Measurements from ENCODE around the gene ABCA1.
"Not testable (repeated sequence)": the region's sequence is repeated elsewhere in the genome, so short reads cannot be mapped to it uniquely, and the experiment has no call there.

DNA sequence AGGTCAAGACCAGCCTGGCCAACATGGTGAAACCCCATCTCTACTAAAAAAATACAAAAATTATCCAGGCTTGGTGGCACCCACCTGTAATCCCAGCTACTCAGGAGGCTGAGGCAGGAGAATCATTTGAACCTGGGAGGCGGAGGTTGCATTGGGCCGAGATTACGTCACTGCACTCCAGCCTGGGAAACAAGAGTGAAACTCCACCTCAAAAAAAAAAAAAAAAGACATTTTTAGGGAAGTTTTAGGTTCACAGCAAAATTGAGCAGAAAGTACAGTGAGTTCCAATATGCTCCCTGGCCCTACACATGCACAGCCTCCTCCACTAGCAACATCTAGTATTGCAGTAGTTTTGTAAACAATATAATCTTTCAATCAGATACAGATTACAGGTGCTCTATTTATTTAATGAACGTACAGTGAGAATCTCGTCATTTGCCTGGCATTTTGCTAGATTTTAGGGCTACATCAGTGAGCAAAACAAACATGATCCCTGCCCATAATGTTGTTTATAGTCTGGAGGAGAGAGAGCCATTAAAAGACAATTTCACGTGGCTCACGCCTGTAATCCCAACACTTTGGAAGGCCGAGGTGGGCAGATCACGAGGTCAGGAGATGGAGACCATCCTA, 48.1 kb upstream of the ABCA1 start:
- TF ChIP-seq POLR2AphosphoS5 (IDR thresholded peaks at IDR 0.05; ENCODE audit: insufficient read depth in 1 of 2, low read depth in 1 of 2) = not testable (repeated sequence)
- TF ChIP-seq, protein P1, sequence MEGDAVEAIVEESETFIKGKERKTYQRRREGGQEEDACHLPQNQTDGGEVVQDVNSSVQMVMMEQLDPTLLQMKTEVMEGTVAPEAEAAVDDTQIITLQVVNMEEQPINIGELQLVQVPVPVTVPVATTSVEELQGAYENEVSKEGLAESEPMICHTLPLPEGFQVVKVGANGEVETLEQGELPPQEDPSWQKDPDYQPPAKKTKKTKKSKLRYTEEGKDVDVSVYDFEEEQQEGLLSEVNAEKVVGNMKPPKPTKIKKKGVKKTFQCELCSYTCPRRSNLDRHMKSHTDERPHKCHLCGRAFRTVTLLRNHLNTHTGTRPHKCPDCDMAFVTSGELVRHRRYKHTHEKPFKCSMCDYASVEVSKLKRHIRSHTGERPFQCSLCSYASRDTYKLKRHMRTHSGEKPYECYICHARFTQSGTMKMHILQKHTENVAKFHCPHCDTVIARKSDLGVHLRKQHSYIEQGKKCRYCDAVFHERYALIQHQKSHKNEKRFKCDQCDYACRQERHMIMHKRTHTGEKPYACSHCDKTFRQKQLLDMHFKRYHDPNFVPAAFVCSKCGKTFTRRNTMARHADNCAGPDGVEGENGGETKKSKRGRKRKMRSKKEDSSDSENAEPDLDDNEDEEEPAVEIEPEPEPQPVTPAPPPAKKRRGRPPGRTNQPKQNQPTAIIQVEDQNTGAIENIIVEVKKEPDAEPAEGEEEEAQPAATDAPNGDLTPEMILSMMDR (IDR thresholded peaks at IDR 0.05) = not testable (repeated sequence)

Measured in vagina (tissue), 2 donors.